Measurements from ENCODE around the gene SMCR8.
"Not testable (repeated sequence)": the region's sequence is repeated elsewhere in the genome, so short reads cannot be mapped to it uniquely, and the experiment has no call there.

Gene SMCR8

DNA sequence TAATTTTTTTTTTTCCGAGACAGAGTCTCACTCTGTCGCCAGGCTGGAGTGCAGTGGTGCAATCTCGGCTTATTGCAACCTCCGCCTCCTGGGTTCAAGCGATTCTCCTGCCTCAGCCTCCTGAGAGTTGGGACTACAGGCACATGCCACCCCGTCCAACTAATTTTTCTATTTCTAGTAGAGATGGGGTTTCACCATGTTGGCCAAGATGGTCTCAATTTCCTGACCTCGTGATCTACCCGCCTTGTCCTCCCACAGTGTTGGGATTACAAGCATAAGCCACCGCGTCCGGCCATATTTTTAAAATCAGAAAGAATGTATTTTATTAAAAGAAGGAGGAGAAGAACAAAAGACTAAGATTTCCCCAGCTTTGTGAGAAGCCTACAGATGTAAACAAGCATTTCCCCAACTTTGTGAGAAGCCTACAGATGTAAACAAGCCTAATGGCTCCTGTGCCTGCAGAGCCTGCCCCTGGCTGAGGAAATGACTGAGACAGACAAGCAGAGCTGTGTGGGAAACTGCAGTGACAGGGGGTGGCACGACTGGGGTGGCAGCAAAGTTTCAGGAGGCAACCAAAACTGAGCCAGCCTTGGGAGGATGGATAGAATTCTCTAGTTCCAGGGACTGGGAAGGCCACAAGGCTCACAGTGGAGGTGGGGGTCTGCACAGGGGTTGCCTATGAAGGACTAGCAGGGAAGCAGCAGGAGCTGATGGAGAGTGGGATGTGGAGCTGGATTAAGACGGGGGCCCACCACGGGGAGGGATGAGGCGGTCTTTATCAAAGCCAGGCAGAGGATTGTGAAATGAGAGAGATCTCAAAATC lies 23.2 kb upstream of the SMCR8 start:
- no peak overlapping the region for H3K27ac ChIP-seq (ENCODE audit: low read length)
- no peaks in the 10 kb centered on the region for H3K27me3 ChIP-seq (ENCODE audit: low read depth, low read length)
- H3K36me3 ChIP-seq (ENCODE audit: control insufficient read depth in 1 of 2, insufficient read depth in 2 of 2, low read length in 2 of 2): peaks cover 32 to 62% of the 10 kb centered on the region in 2 donors
- H3K4me3 ChIP-seq (ENCODE audit: low read depth in 1 of 2, low read length in 2 of 2): no peak overlapping the region
- no peaks in the 10 kb centered on the region for H3K4me1 ChIP-seq (ENCODE audit: control insufficient read depth in 1 of 2, insufficient read depth in 2 of 2, low read length in 2 of 2)
- H3K9me3 ChIP-seq (ENCODE audit: control insufficient read depth in 1 of 2, low read length in 2 of 2): no peaks in the 10 kb centered on the region

DNA sequence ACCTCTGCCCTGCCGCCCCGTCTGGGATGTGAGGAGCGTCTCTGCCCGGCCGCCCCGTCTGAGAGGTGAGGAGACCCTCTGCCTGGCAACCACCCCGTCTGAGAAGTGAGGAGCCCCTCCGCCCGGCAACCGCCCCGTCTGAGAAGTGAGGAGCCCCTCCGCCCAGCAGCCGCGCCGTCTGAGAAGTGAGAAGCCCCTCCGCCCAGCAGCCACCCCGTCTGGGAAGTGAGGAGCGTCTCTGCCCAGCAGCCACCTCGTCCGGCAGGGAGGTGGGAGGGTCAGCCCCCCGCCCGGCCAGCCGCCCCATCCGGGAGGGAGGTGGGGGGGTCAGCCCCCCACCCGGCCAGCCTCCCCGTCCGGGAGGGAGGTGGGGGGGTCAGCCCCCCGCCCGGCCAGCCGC lies 17.0 kb upstream of the SMCR8 start:
- not testable (repeated sequence) for H3K4me3 ChIP-seq (ENCODE audit: low read depth in 1 of 2, low read length in 2 of 2); H3K27me3 ChIP-seq (ENCODE audit: low read depth, low read length); H3K4me1 ChIP-seq (ENCODE audit: control insufficient read depth in 1 of 2, insufficient read depth in 2 of 2, low read length in 2 of 2); H3K27ac ChIP-seq (ENCODE audit: low read length); H3K9me3 ChIP-seq (ENCODE audit: control insufficient read depth in 1 of 2, low read length in 2 of 2)
- H3K36me3 ChIP-seq (ENCODE audit: control insufficient read depth in 1 of 2, insufficient read depth in 2 of 2, low read length in 2 of 2): peaks cover 40 to 51% of the 10 kb centered on the region in 2 donors

DNA sequence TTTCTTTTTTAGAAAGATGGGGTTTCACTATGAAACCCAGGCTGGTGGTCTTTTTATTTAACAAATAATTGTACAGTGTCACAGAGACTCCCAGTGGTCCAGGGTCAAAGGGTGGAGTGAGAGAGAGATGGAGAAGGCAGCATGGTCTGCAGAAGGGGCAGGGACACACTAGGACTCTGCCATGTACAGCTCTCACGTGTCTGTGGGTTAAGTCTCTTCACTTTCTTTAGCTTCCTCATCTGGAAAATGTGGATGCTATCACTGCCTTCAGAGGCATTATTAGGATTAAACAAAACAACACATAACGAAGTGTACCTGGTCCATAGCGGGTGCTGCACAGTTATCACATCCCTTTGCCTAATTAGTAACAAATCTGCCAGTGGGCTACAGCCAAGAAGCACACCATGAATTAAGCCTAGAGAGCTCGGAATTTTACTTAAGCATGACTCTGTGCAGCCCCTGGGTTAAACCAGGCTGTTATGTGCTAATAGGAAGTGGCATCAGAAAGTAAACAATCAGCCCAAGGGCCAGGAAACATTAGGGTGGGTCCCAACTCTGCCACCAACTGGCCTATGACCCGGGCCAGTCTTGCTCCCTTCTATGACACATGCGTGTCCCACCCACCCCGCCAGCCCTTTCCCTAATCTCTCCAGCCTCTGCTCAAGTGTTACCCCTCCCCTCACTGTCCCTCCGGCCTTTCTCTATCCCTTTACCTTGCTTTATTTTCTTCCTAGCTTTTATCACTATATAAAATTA lies 14.2 kb upstream of the SMCR8 start:
- Histone ChIP-seq H3K36me3 (ENCODE audit: control insufficient read depth in 1 of 2, insufficient read depth in 2 of 2, low read length in 2 of 2) (peaks cover 45 to 52% of the 10 kb centered on the region in 2 donors), H3K27me3 (ENCODE audit: low read depth, low read length) (no peaks in the 10 kb centered on the region), H3K4me3 (ENCODE audit: low read depth in 1 of 2, low read length in 2 of 2) (no peak overlapping the region), H3K9me3 (ENCODE audit: control insufficient read depth in 1 of 2, low read length in 2 of 2) (no peaks in the 10 kb centered on the region), H3K27ac (ENCODE audit: low read length) (no peak overlapping the region), H3K4me1 (ENCODE audit: control insufficient read depth in 1 of 2, insufficient read depth in 2 of 2, low read length in 2 of 2) (no peaks in the 10 kb centered on the region)

DNA sequence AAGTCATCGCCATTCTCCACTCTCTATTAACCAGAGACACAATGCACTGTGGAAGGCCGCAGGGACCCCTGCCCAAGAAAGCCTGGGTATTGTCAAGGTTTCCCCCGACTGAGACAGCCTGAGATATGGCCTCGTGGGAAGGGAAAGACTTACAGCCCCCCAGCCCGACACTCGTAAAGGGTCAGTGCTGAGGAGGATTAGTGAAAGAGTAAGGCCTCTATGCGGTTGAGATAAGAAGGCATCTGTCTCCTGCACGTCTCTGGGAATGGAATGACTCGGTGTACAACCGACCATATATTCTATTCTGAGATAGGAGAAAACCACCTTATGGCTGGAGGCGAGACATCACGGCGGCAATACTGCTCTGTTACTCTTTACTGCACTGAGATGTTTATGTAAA lies 11.9 kb upstream of the SMCR8 start:
- H3K27me3 ChIP-seq (ENCODE audit: low read depth, low read length); H3K4me1 ChIP-seq (ENCODE audit: control insufficient read depth in 1 of 2, insufficient read depth in 2 of 2, low read length in 2 of 2); H3K4me3 ChIP-seq (ENCODE audit: low read depth in 1 of 2, low read length in 2 of 2); H3K27ac ChIP-seq (ENCODE audit: low read length); H3K9me3 ChIP-seq (ENCODE audit: control insufficient read depth in 1 of 2, low read length in 2 of 2): not testable (repeated sequence)
- peaks cover 55 to 67% of the 10 kb centered on the region in 2 donors for H3K36me3 ChIP-seq (ENCODE audit: control insufficient read depth in 1 of 2, insufficient read depth in 2 of 2, low read length in 2 of 2)

DNA sequence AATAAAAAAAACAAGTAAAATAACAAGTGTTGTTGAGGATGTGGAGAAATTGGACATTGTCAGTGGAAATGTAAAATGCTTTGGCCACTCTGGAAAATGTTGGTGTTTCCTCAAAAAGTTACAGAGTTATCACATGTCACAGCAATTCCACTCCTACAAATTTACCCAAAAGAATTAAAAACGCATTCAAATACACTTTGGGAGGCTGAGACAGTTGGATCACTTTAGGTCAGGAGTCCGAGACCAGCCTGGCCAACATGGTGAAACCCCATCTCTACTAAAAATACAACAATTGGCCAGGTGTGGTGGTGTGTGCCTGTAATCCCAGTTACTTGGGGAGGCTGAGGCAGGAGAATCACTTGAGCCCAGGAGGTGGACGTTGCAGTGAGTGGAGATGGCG lies 5.9 kb upstream of the SMCR8 start:
- Histone ChIP-seq H3K4me3 (ENCODE audit: low read depth in 1 of 2, low read length in 2 of 2) (no peak overlapping the region), H3K27ac (ENCODE audit: low read length) (no peak overlapping the region), H3K36me3 (ENCODE audit: control insufficient read depth in 1 of 2, insufficient read depth in 2 of 2, low read length in 2 of 2) (peaks cover 29 to 30% of the 10 kb centered on the region in 2 donors), H3K27me3 (ENCODE audit: low read depth, low read length) (no peaks in the 10 kb centered on the region), H3K4me1 (ENCODE audit: control insufficient read depth in 1 of 2, insufficient read depth in 2 of 2, low read length in 2 of 2) (peaks cover 9 to 14% of the 10 kb centered on the region in 2 donors), H3K9me3 (ENCODE audit: control insufficient read depth in 1 of 2, low read length in 2 of 2) (no peaks in the 10 kb centered on the region)

DNA sequence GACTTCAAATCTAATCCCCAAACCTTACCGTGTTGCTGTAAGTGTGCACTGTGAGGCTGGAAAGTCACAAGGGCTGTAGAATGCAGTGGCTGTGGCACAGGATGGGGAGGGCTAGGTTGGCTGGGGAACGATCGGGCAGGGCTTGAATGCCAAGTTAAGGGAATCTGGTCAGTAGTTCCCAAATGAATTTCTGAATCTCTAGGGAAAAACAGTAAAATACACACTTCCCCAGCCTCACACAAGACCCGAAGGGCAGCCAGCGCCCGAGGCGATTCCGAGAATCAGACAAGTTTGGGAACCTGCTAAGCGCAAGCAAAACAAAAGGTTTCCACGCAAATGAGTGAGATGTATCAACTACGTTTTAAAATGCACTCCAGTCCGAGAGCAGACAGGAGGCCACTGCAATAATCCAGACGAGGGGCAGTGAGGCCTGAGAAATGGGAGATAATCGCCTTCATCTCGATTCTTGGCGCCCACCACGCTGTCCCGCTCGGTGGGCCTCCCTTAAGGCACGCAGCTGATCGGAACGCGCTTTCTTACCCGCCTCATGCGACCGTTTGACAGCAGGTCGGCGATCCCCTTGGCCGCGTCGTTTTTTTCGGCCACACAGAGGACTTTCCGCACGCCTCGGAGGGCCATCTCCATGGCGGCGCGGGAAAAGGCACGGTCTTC lies 898 bp upstream of the SMCR8 start:
- peaks cover 32 to 52% of the 10 kb centered on the region in 2 donors for H3K4me1 ChIP-seq (ENCODE audit: control insufficient read depth in 1 of 2, insufficient read depth in 2 of 2, low read length in 2 of 2)
- H3K36me3 ChIP-seq (ENCODE audit: control insufficient read depth in 1 of 2, insufficient read depth in 2 of 2, low read length in 2 of 2): peaks cover 23 to 30% of the 10 kb centered on the region in 2 donors

DNA sequence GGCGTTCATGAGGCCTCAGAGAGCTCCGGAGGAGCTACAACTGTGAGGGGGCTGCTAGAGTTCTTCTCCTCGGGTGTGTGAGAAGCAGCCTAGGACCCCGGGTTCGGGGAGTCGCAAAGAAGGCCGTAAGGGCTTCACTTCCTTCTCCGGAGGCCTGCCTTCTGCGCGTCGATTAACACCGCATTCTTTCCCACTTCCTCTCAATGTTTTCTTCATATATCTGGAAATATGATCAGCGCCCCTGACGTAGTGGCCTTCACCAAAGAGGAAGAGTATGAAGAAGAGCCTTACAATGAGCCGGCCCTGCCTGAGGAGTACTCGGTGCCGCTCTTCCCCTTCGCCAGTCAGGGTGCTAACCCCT lies 449 bp downstream of the SMCR8 start:
- Histone ChIP-seq H3K4me1 (ENCODE audit: control insufficient read depth in 1 of 2, insufficient read depth in 2 of 2, low read length in 2 of 2) (peaks cover 35 to 65% of the 10 kb centered on the region in 2 donors), H3K9me3 (ENCODE audit: control insufficient read depth in 1 of 2, low read length in 2 of 2) (no peaks in the 10 kb centered on the region), H3K27ac (ENCODE audit: low read length) (peak overlapping the region; percentile 96), H3K27me3 (ENCODE audit: low read depth, low read length) (no peaks in the 10 kb centered on the region), H3K4me3 (ENCODE audit: low read depth in 1 of 2, low read length in 2 of 2) (peak overlapping the region; percentile 78 to 92), H3K36me3 (ENCODE audit: control insufficient read depth in 1 of 2, insufficient read depth in 2 of 2, low read length in 2 of 2) (peaks cover 26 to 41% of the 10 kb centered on the region in 2 donors)

More for the DNA sequence above, 898 bp upstream of the SMCR8 start:
- Histone ChIP-seq H3K4me3 (ENCODE audit: low read depth in 1 of 2, low read length in 2 of 2) (peak overlapping the region; percentile 78 to 92), H3K9me3 (ENCODE audit: control insufficient read depth in 1 of 2, low read length in 2 of 2) (no peaks in the 10 kb centered on the region), H3K27me3 (ENCODE audit: low read depth, low read length) (no peaks in the 10 kb centered on the region), H3K27ac (ENCODE audit: low read length) (peak overlapping the region; percentile 96)

DNA sequence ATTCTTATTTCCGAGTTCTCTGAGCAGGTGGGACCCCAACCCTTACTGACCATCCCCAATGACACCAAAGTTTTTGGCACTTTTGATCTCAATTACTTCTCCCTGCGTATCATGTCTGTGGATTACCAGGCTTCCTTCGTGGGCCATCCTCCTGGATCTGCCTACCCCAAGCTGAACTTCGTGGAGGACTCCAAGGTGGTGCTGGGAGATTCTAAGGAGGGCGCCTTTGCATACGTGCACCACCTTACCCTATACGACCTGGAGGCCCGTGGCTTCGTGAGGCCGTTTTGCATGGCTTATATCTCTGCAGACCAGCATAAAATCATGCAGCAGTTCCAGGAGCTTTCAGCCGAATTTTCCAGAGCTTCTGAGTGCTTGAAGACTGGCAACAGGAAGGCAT lies 868 bp downstream of the SMCR8 start:
- H3K9me3 ChIP-seq (ENCODE audit: control insufficient read depth in 1 of 2, low read length in 2 of 2): no peaks in the 10 kb centered on the region
- peaks cover 35 to 69% of the 10 kb centered on the region in 2 donors for H3K4me1 ChIP-seq (ENCODE audit: control insufficient read depth in 1 of 2, insufficient read depth in 2 of 2, low read length in 2 of 2)
- H3K27me3 ChIP-seq (ENCODE audit: low read depth, low read length): no peaks in the 10 kb centered on the region
- peak overlapping the region; percentile 78 to 92 for H3K4me3 ChIP-seq (ENCODE audit: low read depth in 1 of 2, low read length in 2 of 2)
- peak overlapping the region; percentile 96 for H3K27ac ChIP-seq (ENCODE audit: low read length)
- H3K36me3 ChIP-seq (ENCODE audit: control insufficient read depth in 1 of 2, insufficient read depth in 2 of 2, low read length in 2 of 2): peaks cover 26 to 41% of the 10 kb centered on the region in 2 donors

DNA sequence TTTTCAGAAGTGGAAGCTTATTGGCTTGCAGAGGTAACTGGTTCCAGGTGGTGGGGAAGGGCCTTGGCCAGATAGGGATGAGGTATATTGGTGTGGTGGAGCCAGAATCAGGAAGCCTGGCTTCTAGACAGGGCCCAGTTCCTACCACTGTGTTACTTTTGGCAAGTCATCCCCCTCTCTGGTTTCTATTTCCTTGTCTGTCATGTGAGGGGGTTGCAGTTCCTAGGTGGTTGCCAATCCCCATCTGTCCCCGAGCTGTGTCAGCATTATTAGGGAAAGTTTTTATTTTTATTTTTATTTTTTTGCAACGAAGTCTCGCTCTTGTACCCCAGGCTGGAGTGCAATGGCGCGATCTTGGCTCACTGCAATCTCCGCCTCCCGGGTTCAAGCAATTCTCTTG lies 3.0 kb downstream of the SMCR8 start:
- Histone ChIP-seq H3K36me3 (ENCODE audit: control insufficient read depth in 1 of 2, insufficient read depth in 2 of 2, low read length in 2 of 2) (peaks cover 22 to 50% of the 10 kb centered on the region in 2 donors), H3K9me3 (ENCODE audit: control insufficient read depth in 1 of 2, low read length in 2 of 2) (no peaks in the 10 kb centered on the region), H3K4me1 (ENCODE audit: control insufficient read depth in 1 of 2, insufficient read depth in 2 of 2, low read length in 2 of 2) (peaks cover 34 to 68% of the 10 kb centered on the region in 2 donors), H3K27ac (ENCODE audit: low read length) (no peak overlapping the region), H3K27me3 (ENCODE audit: low read depth, low read length) (no peaks in the 10 kb centered on the region), H3K4me3 (ENCODE audit: low read depth in 1 of 2, low read length in 2 of 2) (peak overlapping the region; percentile 29 to 34)

DNA sequence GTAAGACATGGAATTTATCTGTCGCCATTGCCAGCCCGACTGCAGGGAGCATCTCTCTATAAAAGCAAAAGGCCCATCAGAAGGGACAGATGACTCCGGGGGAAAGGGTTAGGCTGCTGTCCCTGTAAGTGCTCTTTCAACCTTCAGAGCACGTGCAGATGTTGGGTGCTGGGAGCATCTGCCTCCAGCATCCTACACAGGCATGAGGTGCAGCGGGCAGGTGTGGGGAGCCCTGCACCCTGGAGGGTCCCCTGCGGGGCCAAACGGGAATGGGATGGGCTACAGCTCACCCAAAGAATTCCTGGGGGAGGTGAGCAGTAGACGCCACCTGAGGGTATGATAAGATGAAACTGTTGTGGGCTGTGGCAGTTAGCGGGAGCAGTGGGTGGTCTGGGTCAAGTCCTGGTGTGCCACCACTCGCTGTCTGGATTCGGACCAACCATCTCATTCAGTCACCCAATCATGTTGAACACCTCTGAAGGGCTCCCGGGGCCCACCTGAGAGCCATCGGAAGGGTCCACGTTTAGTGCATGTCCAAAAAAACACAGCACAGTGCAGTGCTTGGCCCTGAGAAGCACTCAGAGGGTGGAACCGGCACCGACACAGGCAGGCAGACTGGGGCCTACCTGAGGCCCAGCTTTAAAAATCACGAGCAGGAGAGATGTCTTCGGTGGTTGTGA lies 3.8 kb downstream of the SMCR8 start:
- no peak overlapping the region for H3K27ac ChIP-seq (ENCODE audit: low read length)
- H3K36me3 ChIP-seq (ENCODE audit: control insufficient read depth in 1 of 2, insufficient read depth in 2 of 2, low read length in 2 of 2): peaks cover 30 to 58% of the 10 kb centered on the region in 2 donors
- peaks cover 26 to 60% of the 10 kb centered on the region in 2 donors for H3K4me1 ChIP-seq (ENCODE audit: control insufficient read depth in 1 of 2, insufficient read depth in 2 of 2, low read length in 2 of 2)
- peak overlapping the region in 1 of 2 donors; percentile 33 for H3K4me3 ChIP-seq (ENCODE audit: low read depth in 1 of 2, low read length in 2 of 2)
- H3K9me3 ChIP-seq (ENCODE audit: control insufficient read depth in 1 of 2, low read length in 2 of 2): no peaks in the 10 kb centered on the region
- H3K27me3 ChIP-seq (ENCODE audit: low read depth, low read length): no peaks in the 10 kb centered on the region

Measured in muscle layer of duodenum (tissue), 2 donors.